Adrenal gland (tissue), 12 donors: ENCODE results near the gene FAM78B. TPM values are rescaled to one million over a fixed set of nuclear protein-coding genes. Genes with fewer than 3 reads are reported as not detected.

Experiments used
- DNase-seq, 7 donors: peaks; one replicate each; pipeline ENCODE4 v3.0.0-alpha.2; 2019 to 2020
- H3K27ac ChIP-seq, 5 donors: fragments of 200-600 bp; sonication (generic) in 4 of 5; 1 replicate in 3 of 5; 2 replicates in 2 of 5; pipeline versions ENCODE4 v1.5.1 to v1.8.0; 2016 to 2020; ENCODE audit warnings: mild to moderate bottlenecking in 1 of 5
- H3K27me3 ChIP-seq: fragments of 200-600 bp; 2 replicates; pipeline ENCODE4 v1.8.0; 2021
- H3K36me3 ChIP-seq, 2 donors: fragments of 200-600 bp; replicated peaks in 1 of 2; 1 replicate in 1 of 2; 2 replicates in 1 of 2; pipeline versions ENCODE4 v1.5.1 to v1.8.0; 2018 to 2022
- H3K4me1 ChIP-seq, 2 donors: fragments of 200-600 bp; replicated peaks in 1 of 2; 1 replicate in 1 of 2; 2 replicates in 1 of 2; pipeline versions ENCODE4 v1.5.1 to v1.8.0; 2018 to 2021
- H3K4me3 ChIP-seq, 4 donors: fragments of 200-600 bp; sonication (generic) in 3 of 4; one replicate each; pipeline ENCODE4 v1.5.1; 2016 to 2018
- H3K9me3 ChIP-seq, 3 donors: fragments of 200-600 bp; sonication (generic) in 1 of 3; replicated peaks in 1 of 3; 1 replicate in 2 of 3; 2 replicates in 1 of 3; pipeline versions ENCODE4 v1.5.1 to v1.8.0; 2016 to 2021
- POLR2A ChIP-seq, 2 donors: fragments of 450-650 bp; IDR thresholded peaks; one replicate each; pipeline ENCODE4 v1.6.1; 2017; ENCODE audit warnings: antibody characterized with exemption in 2 of 2, mild to moderate bottlenecking in 2 of 2, moderate library complexity in 1 of 2
- WGBS, 4 donors: extraction: QIAGEN DNeasy Blood & Tissue Kit in 2 of 4; methylation state at CpG; one replicate each; pipeline versions ENCODE4 v1.1.5 to v1.1.7; 2013 to 2017; 5-methylcytosine and 5-hydroxymethylcytosine counted together
- intact Hi-C, 2 donors: fragments of 100-400 bp; cut with DNase I; formaldehyde crosslinking; loops; one replicate each; pipeline versions ENCODE4 v1.14.1 to v1.15.0; 2022 to 2023
- polyA plus RNA-seq, 3 donors: library from polyadenylated mRNA; stranded (reverse); fragments of 200-250 nt in 2 of 3; fragments of 350-450 nt in 1 of 3; fragmentation: Illumina TruSeq in 1 of 3; extraction: RNeasy Lipid Tissue Mini Kit (QIAGEN cat#74804) in 1 of 3; gene quantifications; one replicate each; pipeline ENCODE4 v1.2.3, GENCODE V29; 2013 to 2014
- total RNA-seq, 9 donors: library from RNA; depleted of rRNA in 4 of 9; stranded (reverse); fragments of >200 nt in 4 of 9; fragments of 120-200 nt in 1 of 9; fragmentation: NEBNext Ultra II Directional in 1 of 9; extraction: Animal tissue kit (Norgen Biotek cat#: 25700) in 1 of 9; gene quantifications; one replicate each; pipeline versions ENCODE4 v1.1.0 to v1.2.4, GENCODE V29; 2013 to 2023
- TF ChIP-seq, protein P1 (sequence below), 6 experiments: fragments of 450-650 bp in 4 of 6; fragments of 200-600 bp in 2 of 6; sonication (generic) in 1 of 6; IDR thresholded peaks; 1 replicate in 5 of 6; 2 replicates in 1 of 6; pipeline versions ENCODE4 v1.5.1 to v1.8.0; 2016 to 2021; ENCODE audit warnings: antibody characterized with exemption in 6 of 6, mild to moderate bottlenecking in 2 of 6, moderate library complexity in 1 of 6
- donor health status: healthy with polysubstance abuse.
- donor health status: Bipolar disorder and iron deficiency.
- donor health status: DM: yes; HTN: yes; CAD: no.
- donor health status: DM: no; HTN: no; CAD: no.
- donor health status: DM: no; HTN: no; CAD: no.
- donor health status: DM: yes; HTN: yes; CAD: no.

The FAM78B gene
- total and polyA plus RNA-seq, 12 donors = 0.28 to 3.5 (median 0.98) TPM

DNA sequence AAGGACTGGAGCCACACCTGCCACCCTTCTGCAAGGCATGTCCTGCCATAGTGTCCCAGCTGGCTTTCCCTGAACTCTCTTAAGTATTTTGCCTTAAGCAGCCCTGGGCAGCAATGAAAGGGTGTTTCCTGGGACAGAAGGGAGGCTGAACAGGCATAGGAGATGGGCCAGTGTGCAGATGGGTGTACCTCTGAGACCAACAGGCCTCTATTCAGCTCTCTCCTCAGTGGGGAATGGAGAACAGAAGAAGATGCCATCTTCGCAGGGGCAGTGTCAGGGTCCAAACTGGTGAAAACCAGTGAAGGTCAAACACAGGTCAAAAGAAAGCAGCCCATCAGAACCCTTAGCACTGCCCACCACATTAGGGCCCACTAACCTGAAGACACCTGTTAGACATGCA lies 53.2 kb downstream of the FAM78B start:
- 81 to 100% (median 92%) methylated on average over 1 of the region's 1 CpG for WGBS, 4 donors
- H3K9me3 ChIP-seq = no peaks in the 10 kb centered on the region
- H3K4me3 ChIP-seq = no peak overlapping the region
- TF ChIP-seq POLR2A (IDR thresholded peaks at IDR 0.05) = no peak
- TF ChIP-seq, protein P1, sequence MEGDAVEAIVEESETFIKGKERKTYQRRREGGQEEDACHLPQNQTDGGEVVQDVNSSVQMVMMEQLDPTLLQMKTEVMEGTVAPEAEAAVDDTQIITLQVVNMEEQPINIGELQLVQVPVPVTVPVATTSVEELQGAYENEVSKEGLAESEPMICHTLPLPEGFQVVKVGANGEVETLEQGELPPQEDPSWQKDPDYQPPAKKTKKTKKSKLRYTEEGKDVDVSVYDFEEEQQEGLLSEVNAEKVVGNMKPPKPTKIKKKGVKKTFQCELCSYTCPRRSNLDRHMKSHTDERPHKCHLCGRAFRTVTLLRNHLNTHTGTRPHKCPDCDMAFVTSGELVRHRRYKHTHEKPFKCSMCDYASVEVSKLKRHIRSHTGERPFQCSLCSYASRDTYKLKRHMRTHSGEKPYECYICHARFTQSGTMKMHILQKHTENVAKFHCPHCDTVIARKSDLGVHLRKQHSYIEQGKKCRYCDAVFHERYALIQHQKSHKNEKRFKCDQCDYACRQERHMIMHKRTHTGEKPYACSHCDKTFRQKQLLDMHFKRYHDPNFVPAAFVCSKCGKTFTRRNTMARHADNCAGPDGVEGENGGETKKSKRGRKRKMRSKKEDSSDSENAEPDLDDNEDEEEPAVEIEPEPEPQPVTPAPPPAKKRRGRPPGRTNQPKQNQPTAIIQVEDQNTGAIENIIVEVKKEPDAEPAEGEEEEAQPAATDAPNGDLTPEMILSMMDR (IDR thresholded peaks at IDR 0.05) = no peak
- H3K27me3 ChIP-seq = no peaks in the 10 kb centered on the region
- H3K36me3 ChIP-seq = no peaks in the 10 kb centered on the region
- H3K27ac ChIP-seq = no peak overlapping the region
- no peak for DNase-seq
- intact Hi-C loops = no loop called here
- H3K4me1 ChIP-seq = no peaks in the 10 kb centered on the region

- no peak for DNase-seq
- no peaks in the 10 kb centered on the region for H3K4me1 ChIP-seq
- H3K4me3 ChIP-seq = no peak overlapping the region
- H3K36me3 ChIP-seq = no peaks in the 10 kb centered on the region
- no peaks in the 10 kb centered on the region for H3K9me3 ChIP-seq
- no peak overlapping the region for H3K27ac ChIP-seq
- TF ChIP-seq, protein P1 (IDR thresholded peaks at IDR 0.05) = no peak
- no peak for TF ChIP-seq POLR2A (IDR thresholded peaks at IDR 0.05)
- WGBS, 4 donors = 69 to 92% (median 87%) methylated on average over 3 of the region's 3 CpGs
- no peaks in the 10 kb centered on the region for H3K27me3 ChIP-seq
- intact Hi-C loops = no loop called here
These were observed 53.8 kb downstream of the FAM78B start for GRCh38 chr1:166113031-166113430.

GRCh38 chr1:166112425-166112824 lies 54.4 kb downstream of the FAM78B start:
- Histone ChIP-seq H3K4me1 (no peaks in the 10 kb centered on the region), H3K27me3 (no peaks in the 10 kb centered on the region), H3K9me3 (no peaks in the 10 kb centered on the region), H3K27ac (no peak overlapping the region), H3K4me3 (no peak overlapping the region), H3K36me3 (no peaks in the 10 kb centered on the region)
- WGBS, 4 donors = 56 to 72% (median 69%) methylated on average over 2 of the region's 2 CpGs
- DNase-seq = no peak
- TF ChIP-seq, protein P1 (IDR thresholded peaks at IDR 0.05) = no peak
- no peak for TF ChIP-seq POLR2A (IDR thresholded peaks at IDR 0.05)
- intact Hi-C loops = no loop called here

DNA sequence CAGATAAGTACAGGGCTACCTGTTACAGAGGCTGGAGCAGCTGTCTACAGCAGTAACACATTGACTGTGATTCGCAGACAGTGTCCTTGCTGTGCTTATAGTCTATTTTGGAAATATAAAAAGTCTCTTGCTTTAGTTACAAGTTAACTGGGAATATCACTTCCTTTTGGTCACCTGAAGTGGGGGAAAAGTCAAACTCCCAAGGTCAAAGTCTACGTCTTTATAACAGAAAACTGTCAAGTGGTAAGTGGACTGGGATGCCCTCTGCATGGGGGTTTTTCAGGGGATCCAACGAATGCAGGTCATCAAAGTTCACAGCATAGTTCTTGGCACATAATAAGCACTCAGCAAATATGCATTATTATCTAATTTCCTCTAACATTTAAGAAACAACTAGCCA lies 55.4 kb downstream of the FAM78B start:
- H3K27ac ChIP-seq = no peak overlapping the region
- WGBS, 4 donors = 51 to 81% (median 72%) methylated on average over 3 of the region's 3 CpGs
- no peak overlapping the region for H3K4me3 ChIP-seq
- H3K36me3 ChIP-seq = no peaks in the 10 kb centered on the region
- no peaks in the 10 kb centered on the region for H3K27me3 ChIP-seq
- H3K9me3 ChIP-seq = no peaks in the 10 kb centered on the region
- H3K4me1 ChIP-seq = no peaks in the 10 kb centered on the region
- TF ChIP-seq, protein P1 (IDR thresholded peaks at IDR 0.05) = no peak
- no peak for DNase-seq
- intact Hi-C loops = no loop called here
